GM12878 (cell line): ENCODE data around the gene SLC13A3. TPM values are rescaled to one million over a fixed set of nuclear protein-coding genes. Genes with fewer than 3 reads are reported as not detected.

Experiments used
- ATAC-seq: fragments of 200-7000 bp; cut with Tn5 transposase; 3 replicates; pipeline ENCODE4 v1.9.1; 2020; ENCODE audit warnings: mild to moderate bottlenecking, moderate library complexity
- BruUV-seq: library from RNA; stranded (reverse); fragments of 400-500 nt; replicated peaks from 2 replicates; lab custom pipeline; 2021; lab: Mats Ljungman, UMichigan
- CTCF ChIA-PET: fragments of 300-600 bp; sonication (Branson Sonifier 250); formaldehyde crosslinking; extraction: SDS; loops from one replicate; lab custom pipeline; 2021; ENCODE audit warnings: inconsistent platforms; lab: Yijun Ruan, JAX
- POLR2A ChIA-PET: fragments of 350-600 bp; formaldehyde crosslinking; extraction: SDS; loops from one replicate; lab custom pipeline; 2021; ENCODE audit warnings: inconsistent platforms; lab: Charles Lee
- RAD21 ChIA-PET: fragments of 300-600 bp; sonication (Branson Sonifier 250); formaldehyde crosslinking; loops from one replicate; lab custom pipeline; 2023; ENCODE audit warnings: antibody characterized with exemption; ENCODE audit not compliant: unreplicated experiment; lab: Charles Lee
- SMC1A ChIA-PET: fragments of 300-600 bp; sonication (Branson Sonifier 250); formaldehyde crosslinking; loops from one replicate; lab custom pipeline; 2023; ENCODE audit not compliant: unreplicated experiment, uncharacterized antibody; lab: Charles Lee
- DNase-seq: peaks from one replicate; pipeline ENCODE4 v3.0.0-alpha.2; 2011; ENCODE audit warnings: low read depth, low spot score
- FAIRE-seq: peaks from 3 replicates; lab custom pipeline; 2011; peaks lifted over from hg19 to GRCh38; lab: Jason Lieb, UNC
- H2AFZ ChIP-seq: 2 replicates; pipeline ENCODE4 v1.6.0; 2011; ENCODE audit warnings: low read depth, low read length, control low read depth; ENCODE audit not compliant: control insufficient read depth
- H3K27ac ChIP-seq: 2 replicates; pipeline ENCODE4 v1.5.1; 2011; ENCODE audit warnings: control low read depth; ENCODE audit not compliant: control insufficient read depth, insufficient read depth
- H3K27me3 ChIP-seq, 2 experiments: replicated peaks in 1 of 2; 2 replicates each; pipeline versions ENCODE4 v1.6.0 to v1.6.1; 2011; ENCODE audit warnings: low read length in 1 of 2; ENCODE audit not compliant: control insufficient read depth in 2 of 2, insufficient read depth in 2 of 2
- H3K36me3 ChIP-seq, 2 experiments: 2 replicates each; pipeline ENCODE4 v1.5.1; 2011; ENCODE audit warnings: low read length in 1 of 2; ENCODE audit not compliant: control insufficient read depth in 2 of 2, insufficient read depth in 2 of 2
- H3K4me1 ChIP-seq: 2 replicates; pipeline ENCODE4 v1.6.1; 2011; ENCODE audit warnings: mild to moderate bottlenecking, low read length, moderate library complexity, mixed read lengths; ENCODE audit not compliant: control insufficient read depth, insufficient read depth
- H3K4me2 ChIP-seq: 2 replicates; pipeline ENCODE4 v1.6.0; 2011; ENCODE audit warnings: control low read depth; ENCODE audit not compliant: control insufficient read depth, insufficient read depth
- H3K4me3 ChIP-seq: fragments of 200-600 bp; sonication (generic); 2 replicates; pipeline ENCODE4 v1.5.1; 2016
- H3K79me2 ChIP-seq: 2 replicates; pipeline ENCODE4 v1.6.0; 2011; ENCODE audit warnings: low read length; ENCODE audit not compliant: control insufficient read depth, insufficient read depth
- H3K9ac ChIP-seq: 2 replicates; pipeline ENCODE4 v1.8.0; 2011; ENCODE audit warnings: low read length, control low read depth, mixed read lengths; ENCODE audit not compliant: control insufficient read depth, insufficient read depth
- H3K9me3 ChIP-seq: replicated peaks from 3 replicates; pipeline ENCODE4 v1.5.1; 2011; ENCODE audit warnings: mild to moderate bottlenecking, low read length; ENCODE audit not compliant: control insufficient read depth, insufficient read depth
- H4K20me1 ChIP-seq: 2 replicates; pipeline ENCODE4 v1.6.0; 2011; ENCODE audit not compliant: control insufficient read depth, insufficient read depth
- CBFB ChIP-seq: IDR thresholded peaks from 2 replicates; pipeline ENCODE4 v1.6.1; 2016; ENCODE audit warnings: antibody characterized with exemption, low read depth
- EGR1 ChIP-seq, 2 experiments: IDR thresholded peaks; 1 replicate in 1 of 2; 2 replicates in 1 of 2; pipeline ENCODE4 v1.6.1; 2011 to 2012; ENCODE audit warnings: low read depth in 2 of 2, low read length in 2 of 2, borderline replicate concordance in 1 of 2, mild to moderate bottlenecking in 1 of 2, moderate library complexity in 1 of 2
- GATAD2B ChIP-seq: fragments of 450-650 bp; conservative IDR thresholded peaks from 2 replicates; pipeline ENCODE4 v1.6.1; 2017; ENCODE audit warnings: low read depth, mild to moderate bottlenecking, moderate library complexity
- IRF4 ChIP-seq: IDR thresholded peaks from 2 replicates; pipeline ENCODE4 v1.6.1; 2011; ENCODE audit warnings: low read depth, low read length
- RUNX3 ChIP-seq: IDR thresholded peaks from 2 replicates; pipeline ENCODE4 v1.6.1; 2012; ENCODE audit warnings: low read length, inconsistent platforms
- SUPT20H ChIP-seq: IDR thresholded peaks from 2 replicates; pipeline ENCODE4 v1.6.1; 2011; ENCODE audit warnings: low read depth, mild to moderate bottlenecking, low read length, moderate library complexity, borderline replicate concordance; ENCODE audit not compliant: control insufficient read depth
- TARDBP ChIP-seq: IDR thresholded peaks from 2 replicates; pipeline ENCODE4 v1.6.1; 2016; ENCODE audit warnings: borderline replicate concordance
- ZBTB4 ChIP-seq: fragments of 450-650 bp; formaldehyde crosslinking; IDR thresholded peaks from 2 replicates; pipeline ENCODE4 v1.4.0; 2022; ENCODE audit warnings: mild to moderate bottlenecking, moderate library complexity
- ZNF24 ChIP-seq: fragments of 450-650 bp; IDR thresholded peaks from 2 replicates; pipeline ENCODE4 v1.6.1; 2017; ENCODE audit warnings: antibody characterized with exemption, mild to moderate bottlenecking
- WGBS: methylation state at CpG from one replicate; pipeline ENCODE4 v1.1.6; 2016; ENCODE audit warnings: low lambda C conversion rate; ENCODE audit not compliant: insufficient replicate concordance, insufficient coverage; ENCODE audit errors: missing lambda C conversion rate; 5-methylcytosine and 5-hydroxymethylcytosine counted together
- in situ Hi-C: fragments of 300-500 bp; cut with MboI; formaldehyde crosslinking; loops from 9 replicates; pipeline ENCODE4 v1.14.3; 2018; ENCODE audit warnings: mixed read lengths
- intact Hi-C: fragments of 100-400 bp; cut with micrococcal nuclease; formaldehyde crosslinking; loops from one replicate; pipeline ENCODE4 v1.14.2; 2022; ENCODE audit not compliant: unreplicated experiment
- polyA plus RNA-seq, 11 experiments: library from polyadenylated mRNA; depleted of rRNA in 4 of 11; unstranded in 6 of 11; stranded (reverse) in 5 of 11; fragments of >200 nt; fragmentation: Nextera tagmentation in 4 of 11; fragmentation: Illumina TruSeq in 1 of 11; extraction: Ambion mirVana in 4 of 11; extraction: Trizol in 1 of 11; gene quantifications; 1 replicate in 1 of 11; 2 replicates in 10 of 11; pipeline versions ENCODE4 v1.2.1 to v1.2.3, GENCODE V29; 2011 to 2016; ENCODE audit warnings: inconsistent platforms in 2 of 11, missing spikeins in 2 of 11, low read depth in 1 of 11
- total RNA-seq, 4 experiments: library from RNA; depleted of rRNA in 3 of 4; stranded (reverse); fragments of >200 nt in 3 of 4; fragmentation: Illumina TruSeq in 1 of 4; extraction: Trizol in 1 of 4; gene quantifications; 2 replicates each; pipeline versions ENCODE4 v1.2.1 to v1.2.3, GENCODE V29; 2013 to 2021
- TF ChIP-seq, protein P1 (sequence below): fragments of 450-650 bp; IDR thresholded peaks from 2 replicates; pipeline ENCODE4 v1.6.1; 2016; ENCODE audit warnings: mild to moderate bottlenecking, moderate library complexity, borderline replicate concordance
- TF ChIP-seq, protein P2 (sequence below): IDR thresholded peaks from 2 replicates; pipeline ENCODE4 v1.6.1; 2012; ENCODE audit warnings: low read length, inconsistent platforms

The SLC13A3 gene
- total and polyA plus RNA-seq, 10 of the 15 experiments (the other 5 are each of a cell fraction or from before 2014, with no cell fraction given) = 0.03 to 0.76 (median 0.07) TPM; not detected in 4

- FAIRE-seq (no peak), ATAC-seq (no peak), DNase-seq (no peak)
- no TSS peak for BruUV-seq
- Histone ChIP-seq H3K4me1 (no peaks in the 10 kb centered on the region), H4K20me1 (no peaks in the 10 kb centered on the region; the same call in 1 of the 2 replicates), H2AFZ (no peak overlapping the region), H3K4me3 (no peak overlapping the region), H3K9ac (no peak overlapping the region), H3K36me3 (no peaks in the 10 kb centered on the region), H3K9me3 (no peaks in the 10 kb centered on the region), H3K27me3 (no peaks in the 10 kb centered on the region; a peak in 2 of 4 replicates), H3K4me2 (no peak overlapping the region), H3K27ac (no peak overlapping the region), H3K79me2 (no peaks in the 10 kb centered on the region)
- ChIA-PET RAD21 (interaction anchor here (2.1 to 2.9 kb wide), 2 partner anchors 157 to 160 kb away, joined by 9 to 10 read pairs; no protein-coding TSS in a partner anchor), SMC1A (interaction anchor here (0.9 to 8.3 kb wide), 6 partner anchors 17 to 158 kb away, joined by 3 to 43 read pairs (median 6); partner anchors contain the start of gene OCSTAMP), POLR2A (no interaction called here), CTCF (interaction anchor here (0.6 to 9.0 kb wide), 3 partner anchors 38 to 161 kb away, joined by 3 to 114 read pairs (median 3); partner anchors contain the start of gene TP53RK)
- WGBS = 27% methylated on average over 5 of the region's 5 CpGs
- in situ Hi-C loops = loop anchor here (5.0 kb wide), 1 partner anchor 159 kb away; no protein-coding TSS in a partner anchor
- intact Hi-C loops = no loop called here
- TF ChIP-seq RUNX3 = no peak
- TF ChIP-seq ZBTB4 = no peak
- no peak for TF ChIP-seq EGR1 (IDR thresholded peaks at IDR 0.05; ENCODE audit: borderline replicate concordance in 1 of 2, low read depth in 2 of 2, low read length in 2 of 2)
- TF ChIP-seq GATAD2B = no peak
- TF ChIP-seq, protein P1, sequence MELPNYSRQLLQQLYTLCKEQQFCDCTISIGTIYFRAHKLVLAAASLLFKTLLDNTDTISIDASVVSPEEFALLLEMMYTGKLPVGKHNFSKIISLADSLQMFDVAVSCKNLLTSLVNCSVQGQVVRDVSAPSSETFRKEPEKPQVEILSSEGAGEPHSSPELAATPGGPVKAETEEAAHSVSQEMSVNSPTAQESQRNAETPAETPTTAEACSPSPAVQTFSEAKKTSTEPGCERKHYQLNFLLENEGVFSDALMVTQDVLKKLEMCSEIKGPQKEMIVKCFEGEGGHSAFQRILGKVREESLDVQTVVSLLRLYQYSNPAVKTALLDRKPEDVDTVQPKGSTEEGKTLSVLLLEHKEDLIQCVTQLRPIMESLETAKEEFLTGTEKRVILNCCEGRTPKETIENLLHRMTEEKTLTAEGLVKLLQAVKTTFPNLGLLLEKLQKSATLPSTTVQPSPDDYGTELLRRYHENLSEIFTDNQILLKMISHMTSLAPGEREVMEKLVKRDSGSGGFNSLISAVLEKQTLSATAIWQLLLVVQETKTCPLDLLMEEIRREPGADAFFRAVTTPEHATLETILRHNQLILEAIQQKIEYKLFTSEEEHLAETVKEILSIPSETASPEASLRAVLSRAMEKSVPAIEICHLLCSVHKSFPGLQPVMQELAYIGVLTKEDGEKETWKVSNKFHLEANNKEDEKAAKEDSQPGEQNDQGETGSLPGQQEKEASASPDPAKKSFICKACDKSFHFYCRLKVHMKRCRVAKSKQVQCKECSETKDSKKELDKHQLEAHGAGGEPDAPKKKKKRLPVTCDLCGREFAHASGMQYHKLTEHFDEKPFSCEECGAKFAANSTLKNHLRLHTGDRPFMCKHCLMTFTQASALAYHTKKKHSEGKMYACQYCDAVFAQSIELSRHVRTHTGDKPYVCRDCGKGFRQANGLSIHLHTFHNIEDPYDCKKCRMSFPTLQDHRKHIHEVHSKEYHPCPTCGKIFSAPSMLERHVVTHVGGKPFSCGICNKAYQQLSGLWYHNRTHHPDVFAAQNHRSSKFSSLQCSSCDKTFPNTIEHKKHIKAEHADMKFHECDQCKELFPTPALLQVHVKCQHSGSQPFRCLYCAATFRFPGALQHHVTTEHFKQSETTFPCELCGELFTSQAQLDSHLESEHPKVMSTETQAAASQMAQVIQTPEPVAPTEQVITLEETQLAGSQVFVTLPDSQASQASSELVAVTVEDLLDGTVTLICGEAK = no peak
- no peak for TF ChIP-seq ZNF24
- no peak for TF ChIP-seq SUPT20H
- no peak for TF ChIP-seq TARDBP
- no peak for TF ChIP-seq IRF4
- TF ChIP-seq CBFB = no peak
- TF ChIP-seq, protein P2, sequence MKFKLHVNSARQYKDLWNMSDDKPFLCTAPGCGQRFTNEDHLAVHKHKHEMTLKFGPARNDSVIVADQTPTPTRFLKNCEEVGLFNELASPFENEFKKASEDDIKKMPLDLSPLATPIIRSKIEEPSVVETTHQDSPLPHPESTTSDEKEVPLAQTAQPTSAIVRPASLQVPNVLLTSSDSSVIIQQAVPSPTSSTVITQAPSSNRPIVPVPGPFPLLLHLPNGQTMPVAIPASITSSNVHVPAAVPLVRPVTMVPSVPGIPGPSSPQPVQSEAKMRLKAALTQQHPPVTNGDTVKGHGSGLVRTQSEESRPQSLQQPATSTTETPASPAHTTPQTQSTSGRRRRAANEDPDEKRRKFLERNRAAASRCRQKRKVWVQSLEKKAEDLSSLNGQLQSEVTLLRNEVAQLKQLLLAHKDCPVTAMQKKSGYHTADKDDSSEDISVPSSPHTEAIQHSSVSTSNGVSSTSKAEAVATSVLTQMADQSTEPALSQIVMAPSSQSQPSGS = no peak
Measured at GRCh38 chr20:46523108-46523507, 128.2 kb downstream of the SLC13A3 start.
